GM21367 (cell line): ENCODE measurements around the gene SHC1.

ENCODE experiments used
- ATAC-seq: cut with Tn5 transposase; IDR thresholded peaks from one replicate; pipeline ENCODE4 v1.9.1; 2021; ENCODE audit not compliant: unreplicated experiment

SHC1 gene

GRCh38 chr1:154959426-154959780 lies 11.1 kb downstream of the SHC1 start:
- ATAC-seq: no peak

GRCh38 chr1:154958681-154959425 lies 11.7 kb downstream of the SHC1 start:
- no peak for ATAC-seq

GRCh38 chr1:154958036-154958435 lies 12.5 kb downstream of the SHC1 start:
- ATAC-seq: no peak

- ATAC-seq: no peak
Observed at GRCh38 chr1:154957091-154957657, 13.4 kb downstream of the SHC1 start.

GRCh38 chr1:154956544-154956941 lies 14.0 kb downstream of the SHC1 start:
- no peak for ATAC-seq

- peak; percentile 43 for ATAC-seq
Observed at GRCh38 chr1:154955718-154956543, 14.6 kb downstream of the SHC1 start, which contains the start of gene PBXIP1. Gene PBXIP1, minus strand, starts transcription at chr1:154956099. Its CDS starts 2,378 bp downstream, at chr1:154953721.

- peak; percentile 33 for ATAC-seq
Observed at GRCh38 chr1:154955039-154955717, 15.4 kb downstream of the SHC1 start.

GRCh38 chr1:154954541-154954940 lies 16.0 kb downstream of the SHC1 start:
- no peak for ATAC-seq

GRCh38 chr1:154953611-154954038 lies 16.9 kb downstream of the SHC1 start:
- ATAC-seq: no peak

GRCh38 chr1:154952664-154953063 lies 17.9 kb downstream of the SHC1 start:
- ATAC-seq: no peak

GRCh38 chr1:154951901-154952657 lies 18.5 kb downstream of the SHC1 start:
- ATAC-seq: no peak

GRCh38 chr1:154948079-154948478 lies 22.5 kb downstream of the SHC1 start:
- ATAC-seq: no peak

GRCh38 chr1:154945962-154946850 lies 24.3 kb downstream of the SHC1 start:
- ATAC-seq: no peak

GRCh38 chr1:154945160-154945961 lies 25.2 kb downstream of the SHC1 start:
- ATAC-seq: no peak

- no peak for ATAC-seq
Observed at GRCh38 chr1:154944401-154945159, 26.0 kb downstream of the SHC1 start.

GRCh38 chr1:154943649-154944400 lies 26.7 kb downstream of the SHC1 start:
- no peak for ATAC-seq

GRCh38 chr1:154941333-154942013 lies 29.1 kb downstream of the SHC1 start:
- no peak for ATAC-seq
